GM18507 (cell line): ENCODE data around the gene SPOUT1.
"Not testable (repeated sequence)": the region's sequence is repeated elsewhere in the genome, so short reads cannot be mapped to it uniquely, and the experiment has no call there.

Experiments
- DNase-seq: peaks from one replicate; pipeline ENCODE4 v3.0.0; 2011; ENCODE audit warnings: low read depth; ENCODE audit not compliant: insufficient read length; ENCODE audit errors: extremely low spot score
- FAIRE-seq: peaks from 2 replicates; lab custom pipeline; 2011; peaks lifted over from hg19 to GRCh38; lab: Jason Lieb, UNC

The SPOUT1 gene

GRCh38 chr9:128782669-128783068 is 46.9 kb downstream of the SPOUT1 start:
- FAIRE-seq, result no peak
- DNase-seq, result no peak

- DNase-seq (no peak), FAIRE-seq (no peak)
These were observed 48.2 kb downstream of the SPOUT1 start for GRCh38 chr9:128781187-128782070.

- FAIRE-seq, DNase-seq: not testable (repeated sequence)
These were observed 49.5 kb downstream of the SPOUT1 start for GRCh38 chr9:128780093-128780492.

- FAIRE-seq (no peak), DNase-seq (no peak)
These were observed 54.8 kb downstream of the SPOUT1 start for GRCh38 chr9:128774804-128775203.

GRCh38 chr9:128773049-128773448 is 56.5 kb downstream of the SPOUT1 start:
- no peak for DNase-seq
- no peak for FAIRE-seq

GRCh38 chr9:128771745-128772519 is 57.7 kb downstream of the SPOUT1 start, which contains the start of gene ZER1:
TSS of gene ZER1 (minus strand) at chr9:128771927. CDS start at chr9:128755565, 16,362 bp downstream.
- DNase-seq (peak; percentile 98), FAIRE-seq (peak; percentile 66)

GRCh38 chr9:128771094-128771721 is 58.4 kb downstream of the SPOUT1 start:
- DNase-seq (no peak), FAIRE-seq (no peak)

- DNase-seq, result no peak
- FAIRE-seq, result no peak
These were observed 59.1 kb downstream of the SPOUT1 start for GRCh38 chr9:128770286-128771030.
